ENCODE results near the gene MT2A. TPM values are rescaled to one million over a fixed set of nuclear protein-coding genes. Genes with fewer than 3 reads are reported as not detected.

The MT2A gene
- total RNA-seq, 4 donors from 2014 or later: 250 to 1,131 (median 795) TPM

DNA sequence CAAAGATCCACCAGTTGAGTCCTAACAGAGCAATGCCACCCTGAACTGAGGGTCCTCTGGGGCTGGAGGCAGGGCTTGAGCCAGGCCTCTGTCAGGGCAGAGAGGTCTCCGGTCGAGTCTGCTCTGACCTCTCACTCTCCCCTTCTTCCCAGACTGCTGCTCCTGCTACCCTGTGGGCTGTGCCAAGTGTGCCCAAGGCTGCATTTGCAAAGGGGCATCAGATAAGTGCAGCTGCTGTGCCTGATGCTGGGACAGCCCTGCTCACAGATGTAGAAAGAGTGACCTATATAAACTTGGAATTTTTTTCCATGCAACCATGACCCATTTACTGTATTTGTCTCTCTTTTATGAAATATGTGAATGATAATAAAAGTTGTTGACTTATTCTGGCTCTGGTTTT is 40.9 kb downstream of the MT2A start:
- no peak for DNase-seq
- in situ Hi-C loops (cut with MboI; ENCODE audit: low sequenced_read_pairs in 4 of 4) (no loop called here), intact Hi-C loops (cut with DNase I; ENCODE audit: low total_unique reads) (no loop called here)
- Histone ChIP-seq H3K4me3 (no peak overlapping the region), H3K4me1 (no peaks in the 10 kb centered on the region), H3K27me3 (peaks cover 0 to 8% (median 7%) of the 10 kb centered on the region in 3 donors), H3K27ac (no peak overlapping the region), H3K36me3 (no peaks in the 10 kb centered on the region), H3K9me3 (no peaks in the 10 kb centered on the region)
- no peak for TF ChIP-seq POLR2A (IDR thresholded peaks at IDR 0.05)
- TF ChIP-seq, protein P1, sequence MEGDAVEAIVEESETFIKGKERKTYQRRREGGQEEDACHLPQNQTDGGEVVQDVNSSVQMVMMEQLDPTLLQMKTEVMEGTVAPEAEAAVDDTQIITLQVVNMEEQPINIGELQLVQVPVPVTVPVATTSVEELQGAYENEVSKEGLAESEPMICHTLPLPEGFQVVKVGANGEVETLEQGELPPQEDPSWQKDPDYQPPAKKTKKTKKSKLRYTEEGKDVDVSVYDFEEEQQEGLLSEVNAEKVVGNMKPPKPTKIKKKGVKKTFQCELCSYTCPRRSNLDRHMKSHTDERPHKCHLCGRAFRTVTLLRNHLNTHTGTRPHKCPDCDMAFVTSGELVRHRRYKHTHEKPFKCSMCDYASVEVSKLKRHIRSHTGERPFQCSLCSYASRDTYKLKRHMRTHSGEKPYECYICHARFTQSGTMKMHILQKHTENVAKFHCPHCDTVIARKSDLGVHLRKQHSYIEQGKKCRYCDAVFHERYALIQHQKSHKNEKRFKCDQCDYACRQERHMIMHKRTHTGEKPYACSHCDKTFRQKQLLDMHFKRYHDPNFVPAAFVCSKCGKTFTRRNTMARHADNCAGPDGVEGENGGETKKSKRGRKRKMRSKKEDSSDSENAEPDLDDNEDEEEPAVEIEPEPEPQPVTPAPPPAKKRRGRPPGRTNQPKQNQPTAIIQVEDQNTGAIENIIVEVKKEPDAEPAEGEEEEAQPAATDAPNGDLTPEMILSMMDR (IDR thresholded peaks at IDR 0.05 in 4 of 5, conservative IDR thresholded peaks at IDR 0.05 in 1 of 5): no peak
- no peak for ATAC-seq

DNA sequence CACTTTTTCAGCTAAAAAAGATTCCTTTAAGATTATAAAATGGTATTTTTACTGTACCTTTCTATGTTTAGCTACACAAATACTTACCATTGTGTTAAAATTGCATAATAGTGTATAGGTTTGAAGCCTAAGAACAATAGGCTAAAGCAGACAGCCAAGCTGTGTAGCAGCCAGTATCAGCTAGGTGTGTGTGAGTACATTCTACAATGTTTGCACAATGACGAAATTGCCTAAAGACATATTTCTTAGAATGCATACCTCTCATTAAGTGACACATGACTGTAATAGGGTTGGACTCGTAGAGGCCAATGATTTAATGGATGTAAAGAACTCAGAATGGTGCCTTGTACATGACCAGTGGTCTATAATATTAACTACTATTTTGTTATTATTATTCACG is 41.4 kb downstream of the MT2A start:
- no peak overlapping the region for H3K4me3 ChIP-seq
- DNase-seq (no peak), ATAC-seq (no peak)
- in situ Hi-C loops (cut with MboI; ENCODE audit: low sequenced_read_pairs in 4 of 4) (no loop called here), intact Hi-C loops (cut with DNase I; ENCODE audit: low total_unique reads) (no loop called here)
- H3K36me3 ChIP-seq: no peaks in the 10 kb centered on the region
- H3K4me1 ChIP-seq: no peaks in the 10 kb centered on the region
- no peaks in the 10 kb centered on the region for H3K9me3 ChIP-seq
- no peak overlapping the region for H3K27ac ChIP-seq
- H3K27me3 ChIP-seq: peaks cover 0 to 8% (median 7%) of the 10 kb centered on the region in 3 donors
- no peak for TF ChIP-seq POLR2A (IDR thresholded peaks at IDR 0.05)
- TF ChIP-seq, protein P1 (IDR thresholded peaks at IDR 0.05 in 4 of 5, conservative IDR thresholded peaks at IDR 0.05 in 1 of 5): no peak

DNA sequence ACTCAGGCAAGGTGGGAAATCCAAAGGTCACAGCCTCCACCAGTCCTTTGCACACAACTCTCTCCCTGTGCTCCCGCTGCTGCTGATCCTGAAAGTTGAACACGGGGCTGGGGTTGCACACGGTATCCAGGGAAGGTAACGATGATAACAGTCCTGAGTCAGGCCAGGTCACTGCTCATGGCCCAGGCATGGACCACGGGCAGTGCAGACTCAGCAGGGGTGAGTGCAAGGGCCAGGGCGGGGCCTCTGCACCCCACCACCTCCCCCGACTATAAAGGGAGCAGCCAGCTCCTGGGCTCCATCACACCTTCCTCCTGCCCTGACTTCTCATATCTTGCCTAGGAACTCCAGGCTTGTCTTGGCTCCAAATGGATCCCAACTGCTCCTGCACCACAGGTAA is 43.2 kb downstream of the MT2A start, which contains the start of gene MT1B:
MT1B (plus strand) TSS at position 301 of the 400 bp plus-strand sequence; CDS start at position 369, 68 bp downstream.
- ATAC-seq (no peak), DNase-seq (no peak)
- TF ChIP-seq, protein P1 (IDR thresholded peaks at IDR 0.05 in 4 of 5, conservative IDR thresholded peaks at IDR 0.05 in 1 of 5): no peak
- H3K36me3 ChIP-seq: no peaks in the 10 kb centered on the region
- H3K27ac ChIP-seq: no peak within 1 kb of the TSS
- H3K27me3 ChIP-seq: peaks cover 0 to 8% (median 7%) of the 10 kb centered on the region in 3 donors
- no peaks in the 10 kb centered on the region for H3K9me3 ChIP-seq
- in situ Hi-C loops (cut with MboI; ENCODE audit: low sequenced_read_pairs in 4 of 4): no loop called here
- no peak within 1 kb of the TSS for H3K4me3 ChIP-seq
- no peaks in the 10 kb centered on the region for H3K4me1 ChIP-seq
- intact Hi-C loops (cut with DNase I; ENCODE audit: low total_unique reads): no loop called here

DNA sequence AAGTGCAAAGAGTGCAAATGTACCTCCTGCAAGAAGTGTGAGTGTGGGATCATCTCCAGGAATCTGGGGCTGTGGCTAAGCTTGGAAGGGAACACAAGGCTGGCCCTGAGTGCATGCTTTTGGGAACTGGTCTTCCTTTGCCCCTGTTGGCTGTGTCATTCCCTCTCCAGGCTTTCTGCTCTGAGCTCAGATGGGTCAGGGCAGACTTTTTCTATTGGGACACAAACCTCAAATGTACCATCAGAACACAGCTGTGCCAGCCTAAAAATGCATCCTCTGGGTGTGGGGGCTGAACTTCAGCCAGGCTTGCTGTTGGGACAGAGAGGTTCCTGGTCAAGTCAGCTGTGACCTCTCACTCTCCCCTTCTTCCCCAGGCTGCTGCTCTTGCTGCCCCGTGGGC is 44.2 kb downstream of the MT2A start:
- TF ChIP-seq, protein P1 (IDR thresholded peaks at IDR 0.05 in 4 of 5, conservative IDR thresholded peaks at IDR 0.05 in 1 of 5): no peak
- no peak for TF ChIP-seq POLR2A (IDR thresholded peaks at IDR 0.05)
- Histone ChIP-seq H3K4me1 (peaks cover 0 to under 1% of the 10 kb centered on the region in 2 donors), H3K27ac (no peak overlapping the region), H3K36me3 (no peaks in the 10 kb centered on the region), H3K9me3 (no peaks in the 10 kb centered on the region), H3K4me3 (no peak overlapping the region), H3K27me3 (peaks cover 0 to 7% (median under 1%) of the 10 kb centered on the region in 3 donors)
- in situ Hi-C loops (cut with MboI; ENCODE audit: low sequenced_read_pairs in 4 of 4) (no loop called here), intact Hi-C loops (cut with DNase I; ENCODE audit: low total_unique reads) (no loop called here)
- DNase-seq (no peak), ATAC-seq (no peak)

DNA sequence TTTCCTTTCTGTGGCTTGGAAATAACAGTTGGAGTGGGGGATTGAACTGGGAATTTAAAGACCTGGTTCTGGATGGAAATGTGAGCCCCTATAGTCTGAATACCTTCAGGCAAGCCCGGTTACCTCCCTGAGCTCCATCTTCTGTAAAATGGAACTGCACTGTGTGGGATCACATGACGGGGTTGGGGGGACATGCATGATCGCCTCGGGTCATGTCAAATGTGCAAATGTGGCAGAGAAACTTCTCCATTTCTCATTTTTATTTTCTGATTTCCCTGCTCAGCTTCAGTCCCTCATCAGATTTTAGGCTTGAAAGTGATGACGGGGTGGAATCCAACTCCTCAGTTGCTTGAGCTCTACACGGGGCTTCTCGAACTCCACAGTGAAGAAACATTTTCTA is 44.8 kb downstream of the MT2A start:
- DNase-seq (no peak), ATAC-seq (no peak)
- in situ Hi-C loops (cut with MboI; ENCODE audit: low sequenced_read_pairs in 4 of 4): no loop called here
- H3K4me3 ChIP-seq: no peak overlapping the region
- intact Hi-C loops (cut with DNase I; ENCODE audit: low total_unique reads): no loop called here
- H3K36me3 ChIP-seq: no peaks in the 10 kb centered on the region
- H3K27me3 ChIP-seq: peaks cover 0 to 2% (median under 1%) of the 10 kb centered on the region in 3 donors
- no peaks in the 10 kb centered on the region for H3K9me3 ChIP-seq
- H3K27ac ChIP-seq: no peak overlapping the region
- peaks cover 0 to 4% of the 10 kb centered on the region in 2 donors for H3K4me1 ChIP-seq
- TF ChIP-seq, protein P1 (IDR thresholded peaks at IDR 0.05 in 4 of 5, conservative IDR thresholded peaks at IDR 0.05 in 1 of 5): no peak
- TF ChIP-seq POLR2A (IDR thresholded peaks at IDR 0.05): no peak

All from gastrocnemius medialis (tissue), 4 donors.